K562 (cell line): Measurements from ENCODE around the gene TLCD5. TPM values are rescaled to one million over a fixed set of nuclear protein-coding genes. Genes with fewer than 3 reads are reported as not detected.

Experiments
- CBFB ChIP-seq: sonication (generic); formaldehyde crosslinking; IDR thresholded peaks from 2 replicates; pipeline ENCODE4 v1.4.0; 2020; ENCODE audit warnings: mild to moderate bottlenecking, missing genetic modification reagents
- CHD1 ChIP-seq: fragments of 200-600 bp; sonication (generic); IDR thresholded peaks from one replicate; pipeline ENCODE4 v1.6.1; 2012; ENCODE audit warnings: mild to moderate bottlenecking, moderate library complexity, low read length, inconsistent platforms
- E2F1 ChIP-seq: sonication (generic); formaldehyde crosslinking; IDR thresholded peaks from 2 replicates; pipeline ENCODE4 v1.8.1; 2023; ENCODE audit warnings: mild to moderate bottlenecking, missing genetic modification reagents, moderate library complexity
- ELF1 ChIP-seq: fragments of 200-800 bp; sonication (Bioruptor generic); IDR thresholded peaks from 2 replicates; pipeline ENCODE4 v1.6.1; 2016; ENCODE audit warnings: missing genetic modification characterization, missing compliant biosample characterization
- MAFG ChIP-seq: fragments of 450-650 bp; conservative IDR thresholded peaks from 2 replicates; pipeline ENCODE4 v1.6.1; 2016; ENCODE audit warnings: missing genetic modification characterization, missing compliant biosample characterization
- MEIS2 ChIP-seq: fragments of 450-650 bp; IDR thresholded peaks from 2 replicates; pipeline ENCODE4 v1.6.1; 2014; ENCODE audit warnings: mild to moderate bottlenecking; ENCODE audit not compliant: partially characterized antibody
- NCOR1 ChIP-seq: fragments of 450-650 bp; IDR thresholded peaks from 2 replicates; pipeline ENCODE4 v1.6.1; 2016; ENCODE audit warnings: mild to moderate bottlenecking, moderate library complexity
- RBM34 ChIP-seq: fragments of 200-400 bp; formaldehyde crosslinking; IDR thresholded peaks from 2 replicates; pipeline ENCODE4 v1.6.1; 2018; ENCODE audit warnings: low read length, borderline replicate concordance; ENCODE audit not compliant: insufficient read depth
- RUNX1 ChIP-seq: sonication (generic); IDR thresholded peaks from 2 replicates; pipeline ENCODE4 v1.6.1; 2016; ENCODE audit warnings: antibody characterized with exemption, low read depth
- SOX6 ChIP-seq: fragments of 450-650 bp; IDR thresholded peaks from 2 replicates; pipeline ENCODE4 v1.6.1; 2014; ENCODE audit warnings: mild to moderate bottlenecking
- TAL1 ChIP-seq: fragments of 450-650 bp; IDR thresholded peaks from 2 replicates; pipeline ENCODE4 v1.6.1; 2016; ENCODE audit warnings: mild to moderate bottlenecking
- TEAD4 ChIP-seq, 2 experiments: sonication (generic) in 1 of 2; formaldehyde crosslinking in 1 of 2; IDR thresholded peaks; 2 replicates each; pipeline versions ENCODE4 v1.6.1 to v1.8.0; 2012 to 2022; ENCODE audit warnings: borderline replicate concordance in 1 of 2, inconsistent platforms in 1 of 2, low read length in 1 of 2, mild to moderate bottlenecking in 1 of 2, missing genetic modification reagents in 1 of 2
- ZBTB40 ChIP-seq, 2 experiments: fragments of 450-650 bp in 1 of 2; sonication (generic) in 1 of 2; formaldehyde crosslinking in 1 of 2; IDR thresholded peaks; 2 replicates each; pipeline versions ENCODE4 v1.7.1 to v1.9.0; 2016 to 2022; ENCODE audit warnings: inconsistent platforms in 1 of 2, mild to moderate bottlenecking in 1 of 2, missing genetic modification reagents in 1 of 2
- ZNF766 ChIP-seq: fragments of 200-800 bp; sonication (Bioruptor generic); conservative IDR thresholded peaks from 2 replicates; pipeline ENCODE4 v1.6.1; 2016; ENCODE audit warnings: missing genetic modification characterization, missing compliant biosample characterization
- polyA plus RNA-seq, 8 experiments: library from polyadenylated mRNA; depleted of rRNA in 4 of 8; stranded (reverse) in 5 of 8; unstranded in 3 of 8; fragments of >200 nt; fragmentation: Nextera tagmentation in 2 of 8; fragmentation: Illumina TruSeq in 1 of 8; extraction: Ambion mirVana in 2 of 8; extraction: Trizol in 1 of 8; gene quantifications; 2 replicates each; pipeline versions ENCODE4 v1.2.1 to v1.2.3, GENCODE V29; 2011 to 2014; ENCODE audit warnings: inconsistent platforms in 1 of 8, missing spikeins in 1 of 8
- total RNA-seq, 7 experiments: library from RNA; depleted of rRNA in 6 of 7; stranded (reverse); fragments of >200 nt in 6 of 7; fragmentation: Illumina TruSeq in 2 of 7; extraction: Trizol in 2 of 7; gene quantifications; 2 replicates each; pipeline versions ENCODE4 v1.2.1 to v1.2.3, GENCODE V29; 2011 to 2021; ENCODE audit warnings: low replicate concordance in 1 of 7
- TF ChIP-seq, protein P1 (sequence below): fragments of 450-650 bp; formaldehyde crosslinking; IDR thresholded peaks from 2 replicates; pipeline ENCODE4 v1.4.0; 2020; ENCODE audit warnings: mild to moderate bottlenecking, mixed read lengths

TLCD5 gene
- total and polyA plus RNA-seq, 9 of the 15 experiments (the other 6 are each of a cell fraction or from before 2014, with no cell fraction given), result 0.94 to 5.1 (median 1.6) TPM

- TF ChIP-seq ZBTB40 (IDR thresholded peaks at IDR 0.05), result peak; percentile 50; the same call in 1 of the 2 replicates
- no peak for TF ChIP-seq ZBTB40 (CRISPR knock-in tag; IDR thresholded peaks at IDR 0.05)
- peak; percentile 50 for TF ChIP-seq MAFG
- peak; percentile 62; the same call in 1 of the 2 replicates for TF ChIP-seq CBFB (CRISPR knock-in tag)
- no peak for TF ChIP-seq E2F1 (CRISPR knock-in tag)
- TF ChIP-seq RBM34, result no peak
- TF ChIP-seq SOX6, result peak; percentile 80
- TF ChIP-seq TEAD4 (IDR thresholded peaks at IDR 0.05; ENCODE audit: low read length), result peak; percentile 85
- TF ChIP-seq TEAD4 (CRISPR knock-in tag; IDR thresholded peaks at IDR 0.05; ENCODE audit: borderline replicate concordance), result no peak
- peak; percentile 46 for TF ChIP-seq TAL1
- TF ChIP-seq MEIS2, result peak; percentile 23
- peak; percentile 65; the same call in 1 of the 2 replicates for TF ChIP-seq ZNF766 (CRISPR knock-in tag)
- peak; percentile 59; the same call in 1 of the 2 replicates for TF ChIP-seq ELF1
- TF ChIP-seq RUNX1, result peak; percentile 99
- TF ChIP-seq, protein P1, sequence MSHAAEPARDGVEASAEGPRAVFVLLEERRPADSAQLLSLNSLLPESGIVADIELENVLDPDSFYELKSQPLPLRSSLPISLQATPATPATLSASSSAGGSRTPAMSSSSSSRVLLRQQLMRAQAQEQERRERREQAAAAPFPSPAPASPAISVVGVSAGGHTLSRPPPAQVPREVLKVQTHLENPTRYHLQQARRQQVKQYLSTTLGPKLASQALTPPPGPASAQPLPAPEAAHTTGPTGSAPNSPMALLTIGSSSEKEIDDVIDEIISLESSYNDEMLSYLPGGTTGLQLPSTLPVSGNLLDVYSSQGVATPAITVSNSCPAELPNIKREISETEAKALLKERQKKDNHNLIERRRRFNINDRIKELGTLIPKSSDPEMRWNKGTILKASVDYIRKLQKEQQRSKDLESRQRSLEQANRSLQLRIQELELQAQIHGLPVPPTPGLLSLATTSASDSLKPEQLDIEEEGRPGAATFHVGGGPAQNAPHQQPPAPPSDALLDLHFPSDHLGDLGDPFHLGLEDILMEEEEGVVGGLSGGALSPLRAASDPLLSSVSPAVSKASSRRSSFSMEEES (CRISPR knock-in tag), result no peak
- peak; percentile 68 for TF ChIP-seq NCOR1
- TF ChIP-seq CHD1, result no peak
Observed at GRCh38 chr11:120344302-120345004, 19.4 kb downstream of the TLCD5 start (continued).
